Uterus (tissue), 2 donors: ENCODE measurements around the gene TDRD3.

Experiments
- CTCF ChIP-seq, 4 experiments: fragments of 200-600 bp in 2 of 4; fragments of 450-650 bp in 2 of 4; sonication (generic) in 2 of 4; IDR thresholded peaks; one replicate each; pipeline ENCODE4 v1.5.1; 2016 to 2019; ENCODE audit warnings: antibody characterized with exemption in 4 of 4, mild to moderate bottlenecking in 2 of 4, moderate library complexity in 1 of 4
- POLR2A ChIP-seq, 2 donors: fragments of 450-650 bp; IDR thresholded peaks; one replicate each; pipeline ENCODE4 v1.6.1; 2016; ENCODE audit warnings: antibody characterized with exemption in 2 of 2, mild to moderate bottlenecking in 1 of 2, moderate library complexity in 1 of 2

DNA sequence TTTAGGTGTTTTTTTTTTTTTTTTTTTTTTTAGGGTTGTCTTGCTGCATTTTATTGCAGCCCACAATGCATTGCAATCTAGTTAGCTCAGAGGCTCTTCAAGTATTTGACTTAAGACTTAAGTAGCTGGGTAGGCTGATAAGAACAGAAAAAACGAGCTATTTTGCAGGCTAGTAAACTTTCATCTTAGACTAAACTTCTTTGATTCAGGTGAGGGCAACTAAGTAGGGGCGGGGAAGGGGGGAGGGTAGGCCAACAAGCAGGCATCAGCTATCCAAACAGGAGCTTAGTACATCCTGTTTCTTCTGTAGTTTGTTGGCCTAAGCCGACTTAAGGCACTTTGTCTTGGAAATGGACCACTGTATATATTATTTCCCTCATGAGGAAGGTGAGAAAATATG, 4.9 kb upstream of the TDRD3 start:
- no peak for TF ChIP-seq CTCF (IDR thresholded peaks at IDR 0.05)
- TF ChIP-seq POLR2A (IDR thresholded peaks at IDR 0.05), result no peak
